GM15510 (cell line): Measurements from ENCODE around the gene DNAJC1.

ENCODE experiments used
- POLR2A ChIP-seq: IDR thresholded peaks from 3 replicates; pipeline ENCODE4 v1.6.1; 2011; ENCODE audit warnings: borderline replicate concordance; ENCODE audit not compliant: insufficient read length; ENCODE audit errors: extremely low read depth

DNAJC1 gene

DNA sequence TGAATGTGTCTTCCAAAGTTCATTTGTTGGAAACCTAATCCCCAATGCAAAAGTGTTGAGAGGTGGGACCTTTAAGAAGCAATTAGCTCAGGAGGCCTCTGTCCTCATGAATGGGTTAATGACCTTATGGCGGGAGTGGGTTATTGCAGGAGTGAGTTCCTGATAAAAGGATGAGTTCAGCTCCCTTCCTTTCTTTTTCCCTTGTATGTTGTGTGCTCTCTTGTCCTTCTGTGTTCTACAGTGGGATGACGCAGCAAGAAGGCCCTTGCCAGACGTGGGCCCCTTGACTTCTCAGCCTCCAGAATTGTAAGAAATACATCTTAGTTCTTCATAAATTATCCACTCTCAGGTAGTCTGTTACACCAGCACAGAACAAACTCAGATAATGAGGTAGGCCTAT is 206.0 kb downstream of the DNAJC1 start:
- TF ChIP-seq POLR2A, result no peak

DNA sequence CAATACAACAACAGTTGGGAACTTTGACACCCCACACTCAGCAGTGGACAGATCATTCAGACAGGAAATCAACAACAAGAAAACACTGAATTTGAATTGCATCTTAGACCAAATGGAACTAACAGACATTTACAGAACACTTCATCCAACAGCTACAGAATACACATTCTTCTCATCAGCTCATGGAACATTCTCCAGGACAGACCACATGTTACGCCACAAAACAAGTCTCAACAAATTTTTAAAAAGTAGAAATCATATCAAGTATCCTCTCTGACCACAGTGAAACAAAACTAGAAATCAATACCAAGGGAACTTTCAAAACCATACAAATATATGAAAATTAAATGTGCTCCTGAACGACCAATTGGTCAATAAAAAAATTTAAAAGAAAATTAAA is 212.3 kb downstream of the DNAJC1 start:
- no peak for TF ChIP-seq POLR2A

DNA sequence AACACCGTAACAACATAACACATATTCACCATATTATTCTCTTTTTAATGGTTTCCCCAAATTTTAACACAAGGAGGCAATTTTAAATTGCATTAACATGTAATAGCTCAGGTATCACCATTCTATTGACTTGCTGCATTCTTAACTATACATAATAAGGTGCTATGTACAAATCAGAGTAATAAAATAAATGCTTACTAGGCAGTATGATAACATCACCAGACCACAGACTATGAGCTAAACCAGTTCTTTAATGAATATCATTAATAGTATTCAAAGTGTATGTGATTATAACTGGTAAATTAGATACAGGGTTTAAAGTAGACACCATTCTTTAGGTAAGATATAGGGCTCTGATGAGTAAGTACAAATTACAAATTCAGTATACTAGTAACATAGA is 226.6 kb downstream of the DNAJC1 start:
- TF ChIP-seq POLR2A, result no peak

DNA sequence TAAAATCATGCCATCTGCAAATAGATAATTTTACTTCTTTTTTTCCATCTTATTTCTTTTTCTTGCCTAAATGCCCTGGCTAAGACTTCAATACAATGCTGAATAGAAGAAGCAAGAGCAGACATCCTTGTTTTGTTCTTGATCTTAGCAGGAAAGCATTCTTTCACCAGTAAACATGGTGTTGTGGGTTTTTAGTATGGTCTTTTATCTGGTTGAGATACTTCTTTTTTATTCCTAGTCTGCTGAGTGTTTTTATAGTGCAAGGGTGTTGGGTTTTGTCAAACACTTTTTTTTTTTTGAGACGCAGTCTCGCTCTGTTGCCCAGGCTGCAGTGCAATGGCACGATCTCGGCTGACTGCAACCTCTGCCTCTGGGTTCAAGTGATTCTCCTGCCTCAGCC is 232.3 kb downstream of the DNAJC1 start:
- no peak for TF ChIP-seq POLR2A

DNA sequence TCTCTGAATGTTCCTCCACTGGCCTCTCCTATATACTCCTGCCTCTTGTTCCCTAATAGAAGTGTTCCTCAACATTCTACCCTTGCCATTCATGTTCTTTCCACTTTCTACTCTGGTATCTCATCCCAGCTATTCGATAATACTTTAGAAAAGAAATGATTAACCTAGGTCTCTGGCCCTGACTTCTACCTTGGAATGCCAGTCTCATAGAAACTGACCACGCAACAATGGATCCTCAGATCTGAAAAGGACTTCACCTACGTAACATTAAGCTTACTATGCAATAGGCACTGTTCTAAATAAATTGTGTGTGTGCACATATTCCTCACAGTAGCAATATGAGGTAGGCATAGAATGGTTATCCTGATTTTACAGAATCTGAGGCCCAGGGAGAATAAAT is 234.5 kb downstream of the DNAJC1 start:
- no peak for TF ChIP-seq POLR2A

GRCh38 chr10:21764466-21765189 is 238.9 kb downstream of the DNAJC1 start:
- TF ChIP-seq POLR2A, result no peak

GRCh38 chr10:21760332-21760731 is 243.2 kb downstream of the DNAJC1 start:
- TF ChIP-seq POLR2A, result no peak

DNA sequence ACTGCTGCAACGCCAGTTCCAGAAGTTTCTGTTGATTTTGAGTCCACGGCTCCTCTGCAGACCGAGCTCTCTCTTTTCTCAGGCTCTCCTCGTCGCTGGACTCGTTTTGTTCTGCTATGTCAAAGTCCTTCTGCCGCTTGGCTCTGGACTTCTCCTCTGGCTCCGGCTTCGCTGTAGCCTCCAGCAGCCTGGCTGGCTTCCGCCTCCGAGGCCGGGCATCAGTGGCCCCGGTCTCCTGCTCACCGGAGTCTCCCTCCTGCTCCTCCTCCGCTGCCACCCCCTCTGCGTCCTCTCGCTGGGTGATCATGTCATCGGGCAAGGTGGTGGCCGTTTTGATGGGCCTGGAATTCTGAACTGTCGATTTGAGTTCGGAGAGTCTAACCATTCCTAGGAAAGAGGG is 244.3 kb downstream of the DNAJC1 start:
- TF ChIP-seq POLR2A, result no peak

- TF ChIP-seq POLR2A, result no peak
These were observed 244.8 kb downstream of the DNAJC1 start for GRCh38 chr10:21758696-21759095.

GRCh38 chr10:21758239-21758638 is 245.3 kb downstream of the DNAJC1 start:
- TF ChIP-seq POLR2A, result no peak

- no peak for TF ChIP-seq POLR2A
These were observed 246.2 kb downstream of the DNAJC1 start for GRCh38 chr10:21757185-21757901.

- no peak for TF ChIP-seq POLR2A
These were observed 246.8 kb downstream of the DNAJC1 start for GRCh38 chr10:21756707-21757106.

- TF ChIP-seq POLR2A, result no peak
These were observed 249.0 kb downstream of the DNAJC1 start for GRCh38 chr10:21754410-21755011.

DNA sequence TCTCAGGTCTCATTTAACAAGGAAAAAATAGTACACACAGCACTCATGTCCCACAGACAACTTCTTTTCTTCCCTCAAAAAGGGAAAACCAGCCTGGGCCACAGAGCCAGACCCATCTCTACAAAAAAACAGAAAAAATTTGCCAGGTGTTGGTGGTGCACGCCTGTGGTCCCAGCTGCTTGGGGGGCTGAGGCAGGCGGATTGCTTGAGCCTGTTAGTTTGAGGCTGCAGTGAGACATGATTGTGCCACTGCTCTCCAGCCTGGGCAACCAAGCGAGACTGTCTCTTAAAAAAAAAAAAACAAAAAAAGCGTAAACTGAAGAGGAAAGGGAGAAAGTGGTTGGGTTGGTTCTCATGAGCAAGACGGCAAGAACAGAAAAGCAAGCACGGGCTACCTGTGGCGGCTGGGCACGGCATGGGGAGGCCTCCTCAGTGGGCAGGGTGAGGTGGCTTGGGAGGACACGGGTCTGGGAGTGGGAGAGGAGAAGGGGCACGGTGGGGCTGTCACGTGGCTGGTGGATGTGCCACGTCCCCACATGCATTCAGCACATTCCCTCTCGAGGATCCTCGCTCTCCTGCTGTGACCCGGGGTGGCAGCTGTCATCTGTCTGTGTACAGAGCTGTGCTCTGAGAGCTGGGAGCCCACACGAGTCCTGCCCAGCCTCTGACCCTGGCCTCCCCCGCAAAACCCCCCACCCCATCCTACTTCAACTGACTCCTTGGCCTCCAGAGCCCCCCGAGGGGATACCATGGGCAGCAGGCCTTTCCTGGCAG is 249.8 kb downstream of the DNAJC1 start:
- no peak for TF ChIP-seq POLR2A
